GM13976 (cell line): ENCODE results near the gene HLA-DMA.

ENCODE experiments used
- DNase-seq: peaks from one replicate; pipeline ENCODE4 v3.0.0; 2012; ENCODE audit warnings: low spot score
- CTCF ChIP-seq: IDR thresholded peaks from 2 replicates; pipeline ENCODE4 v1.5.1; 2012; ENCODE audit warnings: borderline replicate concordance, mild to moderate bottlenecking; ENCODE audit not compliant: insufficient read depth; ENCODE audit errors: extremely low read depth, missing control alignments, control extremely low read depth
- in situ Hi-C: fragments of 300-500 bp; cut with MboI; formaldehyde crosslinking; loops from one replicate; pipeline ENCODE4 v1.12.0; 2022; ENCODE audit warnings: low sequenced_read_pairs, mixed read lengths, inconsistent platforms; ENCODE audit not compliant: unreplicated experiment

HLA-DMA gene

GRCh38 chr6:32971242-32971580 lies 18.3 kb upstream of the HLA-DMA start:
- DNase-seq = no peak
- no peak for TF ChIP-seq CTCF
- in situ Hi-C loops = no loop called here

GRCh38 chr6:32970413-32971241 lies 17.7 kb upstream of the HLA-DMA start:
- in situ Hi-C loops = no loop called here
- DNase-seq = peak; percentile 80
- TF ChIP-seq CTCF = no peak

GRCh38 chr6:32969685-32970412 lies 17.0 kb upstream of the HLA-DMA start:
- no peak for TF ChIP-seq CTCF
- no peak for DNase-seq
- in situ Hi-C loops = no loop called here

GRCh38 chr6:32968867-32969684 lies 16.2 kb upstream of the HLA-DMA start:
- no peak for TF ChIP-seq CTCF
- DNase-seq = no peak
- in situ Hi-C loops = no loop called here

GRCh38 chr6:32968093-32968866 lies 15.4 kb upstream of the HLA-DMA start, which contains the start of gene BRD2:
Gene BRD2 (plus strand): TSS chr6:32968594. CDS start chr6:32972899, 4,305 bp downstream.
- in situ Hi-C loops = no loop called here
- no peak for TF ChIP-seq CTCF

More at GRCh38 chr6:32968093-32968866, 15.4 kb upstream of the HLA-DMA start, which contains the start of gene BRD2:
- peak; percentile 92 for DNase-seq
